Activated naive CD8-positive, alpha-beta T cell (primary cell): Measurements from ENCODE around the gene PC.

ENCODE experiments used
- H3K27ac Mint-ChIP-seq: one replicate; pipeline ENCODE4 v1.8.0; 2021; ENCODE audit warnings: mixed read lengths
- H3K27me3 Mint-ChIP-seq: one replicate; pipeline ENCODE4 v1.8.0; 2021; ENCODE audit warnings: mixed read lengths
- H3K36me3 Mint-ChIP-seq: one replicate; pipeline ENCODE4 v1.8.0; 2021; ENCODE audit warnings: mixed read lengths
- H3K4me1 Mint-ChIP-seq: one replicate; pipeline ENCODE4 v1.8.0; 2021; ENCODE audit warnings: low read depth, mixed read lengths
- H3K4me3 Mint-ChIP-seq: one replicate; pipeline ENCODE4 v1.8.0; 2021; ENCODE audit warnings: mild to moderate bottlenecking, mixed read lengths
- H3K9me3 Mint-ChIP-seq: one replicate; pipeline ENCODE4 v1.8.0; 2021; ENCODE audit warnings: low read depth, mixed read lengths

Gene PC

DNA sequence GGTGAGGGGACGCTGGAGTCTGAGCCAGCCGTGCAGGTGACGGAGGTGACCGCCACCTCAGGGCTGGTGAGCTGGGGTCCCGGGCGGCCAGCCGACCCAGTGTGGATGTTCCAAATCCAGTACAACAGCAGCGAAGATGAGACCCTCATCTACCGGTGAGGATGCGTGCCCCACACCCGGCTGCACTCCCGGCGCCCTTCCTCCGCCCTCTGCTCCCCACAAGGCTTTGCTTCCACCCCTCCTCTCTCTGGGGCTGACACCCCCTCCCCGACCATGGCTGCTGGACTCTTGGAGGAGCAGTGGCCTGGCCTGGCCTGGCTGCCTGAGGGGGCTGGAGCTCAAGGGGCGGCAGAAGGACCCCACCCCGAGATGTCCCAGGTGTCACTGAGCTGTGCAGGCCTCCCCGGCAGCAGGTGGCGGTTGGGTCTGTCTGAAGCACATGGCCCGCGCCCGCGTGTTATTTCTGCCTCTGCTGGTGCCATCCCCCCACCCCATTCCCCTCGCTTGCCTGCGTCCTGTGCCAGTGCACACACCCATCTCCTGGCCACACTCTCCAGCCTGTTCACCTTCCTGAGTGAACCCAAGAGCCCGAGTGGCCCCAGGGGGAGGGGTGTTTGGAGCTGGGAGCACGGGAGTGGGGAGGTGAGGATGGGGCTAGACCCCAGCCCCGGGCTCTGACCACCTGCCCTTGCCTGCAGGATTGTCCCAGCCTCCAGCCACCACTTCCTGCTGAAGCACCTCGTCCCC is 99.1 kb downstream of the PC start:
- Mint-ChIP-seq H3K27me3 (no peaks in the 10 kb centered on the region), H3K36me3 (no peaks in the 10 kb centered on the region), H3K27ac (no peak overlapping the region), H3K9me3 (no peaks in the 10 kb centered on the region), H3K4me3 (no peak overlapping the region), H3K4me1 (peaks cover 4% of the 10 kb centered on the region)

GRCh38 chr11:66858186-66858938 is 99.8 kb downstream of the PC start:
- H3K27ac Mint-ChIP-seq: no peak overlapping the region
- no peaks in the 10 kb centered on the region for H3K9me3 Mint-ChIP-seq
- no peaks in the 10 kb centered on the region for H3K27me3 Mint-ChIP-seq
- H3K4me3 Mint-ChIP-seq: peak overlapping the region; percentile 82
- H3K36me3 Mint-ChIP-seq: no peaks in the 10 kb centered on the region
- peaks cover 4% of the 10 kb centered on the region for H3K4me1 Mint-ChIP-seq

DNA sequence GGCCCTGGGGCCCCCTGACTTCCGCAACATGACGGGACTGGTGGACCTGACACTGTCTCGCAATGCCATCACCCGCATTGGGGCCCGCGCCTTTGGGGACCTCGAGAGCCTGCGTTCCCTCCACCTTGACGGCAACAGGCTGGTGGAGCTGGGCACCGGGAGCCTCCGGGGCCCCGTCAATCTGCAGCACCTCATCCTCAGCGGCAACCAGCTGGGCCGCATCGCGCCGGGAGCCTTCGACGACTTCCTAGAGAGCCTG is 100.3 kb downstream of the PC start:
- Mint-ChIP-seq H3K27me3 (no peaks in the 10 kb centered on the region), H3K27ac (no peak overlapping the region), H3K4me1 (peaks cover 4% of the 10 kb centered on the region), H3K36me3 (no peaks in the 10 kb centered on the region), H3K4me3 (peak overlapping the region; percentile 82), H3K9me3 (no peaks in the 10 kb centered on the region)

DNA sequence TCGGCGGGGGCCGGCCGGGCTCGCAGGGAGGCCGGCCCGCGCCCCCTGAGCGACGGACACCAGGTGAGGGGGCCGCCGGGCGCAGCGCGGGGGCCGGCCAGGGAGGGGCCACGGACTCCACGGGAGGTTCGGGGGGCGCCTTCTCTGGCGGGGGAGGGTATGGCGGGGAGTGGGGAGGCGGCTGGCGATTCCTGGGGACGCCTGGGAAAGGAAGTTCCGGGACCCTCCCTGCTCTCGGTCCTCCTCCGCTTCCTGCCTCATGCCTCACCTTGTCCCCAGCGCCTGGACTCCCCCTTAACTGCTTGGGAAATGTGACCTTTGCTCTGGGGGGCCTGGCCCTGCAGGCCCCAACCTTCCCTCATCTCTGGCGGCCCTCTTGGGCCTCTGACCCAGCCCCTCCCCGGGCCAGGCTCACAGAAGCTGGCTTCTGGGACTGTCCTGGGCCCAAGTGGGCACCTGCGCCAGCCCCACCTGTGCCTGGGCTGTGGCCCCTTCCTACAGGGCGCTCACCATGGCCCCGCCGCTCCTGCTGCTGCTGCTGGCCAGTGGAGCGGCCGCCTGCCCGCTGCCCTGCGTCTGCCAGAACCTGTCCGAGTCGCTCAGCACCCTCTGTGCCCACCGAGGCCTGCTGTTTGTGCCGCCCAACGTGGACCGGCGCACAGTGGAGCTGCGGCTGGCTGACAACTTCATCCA is 100.8 kb downstream of the PC start:
- H3K36me3 Mint-ChIP-seq: no peaks in the 10 kb centered on the region
- H3K27ac Mint-ChIP-seq: no peak overlapping the region
- peaks cover 4% of the 10 kb centered on the region for H3K4me1 Mint-ChIP-seq
- H3K27me3 Mint-ChIP-seq: no peaks in the 10 kb centered on the region
- no peaks in the 10 kb centered on the region for H3K9me3 Mint-ChIP-seq
- H3K4me3 Mint-ChIP-seq: peak overlapping the region; percentile 82

- Mint-ChIP-seq H3K4me1 (peaks cover 4% of the 10 kb centered on the region), H3K9me3 (no peaks in the 10 kb centered on the region), H3K36me3 (no peaks in the 10 kb centered on the region), H3K27me3 (no peaks in the 10 kb centered on the region), H3K27ac (peak within 1 kb of the TSS; percentile 93), H3K4me3 (peak within 1 kb of the TSS; percentile 90)
Measured at GRCh38 chr11:66856496-66857233, 101.5 kb downstream of the PC start, which contains the start of gene LRFN4. Gene LRFN4 (plus strand): TSS chr11:66857064. CDS start chr11:66857745, 681 bp downstream.

DNA sequence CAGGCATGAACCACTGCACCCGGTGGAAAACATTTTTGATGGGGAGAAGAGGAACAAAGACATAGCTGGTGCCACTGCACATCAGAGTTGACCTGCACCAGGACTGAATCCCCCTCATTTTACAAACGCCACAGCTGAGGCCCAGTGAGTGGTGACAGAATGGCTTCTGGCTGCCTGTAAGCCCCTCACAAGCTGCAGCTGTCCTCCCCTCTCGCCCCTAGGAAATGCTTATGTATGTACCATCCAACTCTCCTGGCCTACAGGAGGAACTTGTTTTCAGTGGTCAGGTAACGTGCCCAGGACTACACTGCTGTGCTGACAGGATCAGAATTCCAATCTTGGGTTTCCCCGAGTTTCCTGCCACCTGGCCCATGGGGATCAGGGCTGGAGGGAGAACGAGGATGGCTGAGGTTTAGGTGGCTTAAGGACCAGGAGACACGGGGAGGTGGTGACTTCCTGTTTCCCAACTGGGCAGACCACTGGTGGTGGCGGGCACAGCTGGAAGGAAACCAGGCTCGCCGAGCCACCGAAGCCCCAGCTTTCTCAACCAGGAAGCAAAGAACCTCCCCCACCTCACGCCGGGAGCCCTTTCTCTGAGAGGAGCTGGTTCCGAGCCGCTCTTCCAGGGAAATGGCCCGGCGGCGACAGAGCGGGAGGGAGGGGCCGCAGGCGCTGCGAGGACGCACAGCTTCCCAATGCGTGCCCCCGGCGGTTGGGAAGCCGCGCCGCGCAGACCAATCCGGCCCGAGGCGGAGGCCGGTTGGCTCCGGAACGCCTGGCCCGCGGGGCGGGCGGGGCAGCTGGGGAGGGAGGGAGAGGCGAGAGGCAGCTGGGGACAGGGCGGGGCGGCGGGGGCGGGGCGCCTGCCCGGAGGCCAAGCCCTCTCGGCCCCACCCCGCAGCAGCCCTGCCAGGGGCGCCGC is 102.3 kb downstream of the PC start:
- Mint-ChIP-seq H3K27ac (no peak overlapping the region), H3K4me1 (peaks cover 4% of the 10 kb centered on the region), H3K27me3 (no peaks in the 10 kb centered on the region), H3K4me3 (peak overlapping the region; percentile 88), H3K36me3 (no peaks in the 10 kb centered on the region), H3K9me3 (no peaks in the 10 kb centered on the region)

DNA sequence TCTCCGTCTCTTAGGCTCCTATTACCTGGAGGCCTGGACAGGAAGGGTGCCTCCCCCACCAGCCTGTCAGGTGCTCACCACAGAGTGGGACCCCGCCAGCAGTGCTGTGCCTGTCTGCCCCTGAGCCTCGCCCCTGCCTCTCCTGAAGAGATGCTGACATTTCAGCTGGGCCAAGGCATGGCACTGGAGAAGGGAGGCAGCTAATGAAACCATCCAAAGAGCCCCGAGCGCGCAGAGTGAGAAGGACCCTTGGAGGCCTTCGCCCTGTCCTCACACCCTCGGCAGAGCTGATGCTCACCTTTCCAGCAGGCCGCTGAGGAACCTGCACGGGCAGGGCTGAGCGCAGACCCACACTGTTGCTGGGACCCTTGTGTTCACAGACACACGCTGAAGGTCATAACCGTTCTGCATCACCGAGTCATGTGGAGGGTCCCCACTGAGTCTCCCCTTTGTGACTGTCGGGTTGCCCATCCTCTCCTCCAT is 103.4 kb downstream of the PC start:
- Mint-ChIP-seq H3K9me3 (no peaks in the 10 kb centered on the region), H3K27ac (no peak overlapping the region), H3K27me3 (no peaks in the 10 kb centered on the region), H3K4me1 (peaks cover 4% of the 10 kb centered on the region), H3K36me3 (no peaks in the 10 kb centered on the region), H3K4me3 (peak overlapping the region; percentile 88)

DNA sequence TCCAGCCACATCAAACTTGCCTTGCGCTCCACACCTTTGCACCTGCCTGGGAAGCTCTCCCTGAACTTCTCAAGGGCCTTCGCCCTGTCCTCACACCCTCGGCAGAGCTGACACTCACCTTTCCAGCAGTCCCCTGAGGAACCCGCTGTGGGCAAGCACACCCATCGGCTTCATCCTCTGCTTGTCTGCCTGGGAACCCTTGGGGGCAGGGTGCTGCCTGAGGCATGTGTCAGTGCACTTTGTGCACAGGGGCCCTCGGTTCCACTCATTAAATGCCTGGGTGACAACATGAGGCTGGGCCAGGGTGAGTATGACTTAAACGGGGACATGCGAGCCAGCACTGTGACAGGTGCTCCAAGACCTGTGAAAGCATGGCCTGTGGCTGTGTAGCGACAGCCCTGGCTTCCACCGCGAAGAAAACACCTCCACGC is 103.9 kb downstream of the PC start:
- no peak overlapping the region for H3K27ac Mint-ChIP-seq
- no peaks in the 10 kb centered on the region for H3K36me3 Mint-ChIP-seq
- peaks cover 4% of the 10 kb centered on the region for H3K4me1 Mint-ChIP-seq
- no peaks in the 10 kb centered on the region for H3K9me3 Mint-ChIP-seq
- H3K27me3 Mint-ChIP-seq: no peaks in the 10 kb centered on the region
- no peak overlapping the region for H3K4me3 Mint-ChIP-seq

DNA sequence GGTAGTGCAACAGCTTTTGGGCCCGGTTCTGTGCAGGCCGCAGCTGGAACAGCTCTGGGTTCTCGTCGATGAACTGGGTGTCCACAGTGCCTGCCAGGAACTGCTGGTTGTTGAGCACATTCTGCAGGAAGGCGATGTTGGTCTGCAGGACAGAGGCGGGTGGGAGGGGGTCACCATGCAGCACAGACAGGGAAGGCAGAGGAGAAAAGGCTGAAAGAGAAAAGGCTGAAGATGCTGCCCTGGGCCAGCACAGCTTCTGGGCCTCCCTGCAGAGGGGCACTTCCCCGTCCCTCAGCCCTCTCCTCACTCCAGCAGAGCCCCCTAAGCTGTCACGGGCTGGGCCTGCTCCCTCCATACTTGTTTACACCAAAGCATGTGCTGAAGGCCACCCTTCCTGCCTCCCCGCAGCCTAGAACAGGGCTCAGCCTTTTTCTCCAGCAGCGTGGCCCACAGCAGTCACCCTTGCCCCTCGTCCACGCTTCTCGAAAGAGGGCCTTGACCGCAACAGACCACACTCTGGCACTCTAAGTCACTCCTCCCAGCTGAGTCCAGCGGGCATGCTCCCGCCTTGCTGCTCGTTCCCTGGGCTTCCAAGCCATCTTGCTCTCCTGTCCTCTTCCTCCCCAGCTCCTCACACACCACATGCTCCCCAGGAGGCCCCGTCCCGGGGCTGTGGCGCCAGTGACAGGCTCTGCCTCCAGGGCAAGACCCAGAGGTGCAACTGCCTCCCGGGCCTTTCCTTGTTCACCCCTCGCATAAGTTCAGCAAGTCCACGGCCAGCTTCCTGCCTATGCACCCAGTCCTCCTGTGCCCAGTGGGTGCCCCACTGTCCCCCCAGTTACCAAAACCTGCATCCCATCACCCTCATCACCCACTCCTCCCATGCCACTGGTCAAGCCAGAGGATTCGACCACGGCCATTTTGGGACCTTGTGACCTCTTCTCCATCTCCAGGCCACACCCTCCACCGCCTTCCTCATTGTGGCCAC is 104.6 kb downstream of the PC start:
- H3K4me3 Mint-ChIP-seq: no peak overlapping the region

GRCh38 chr11:66852466-66853241 is 105.5 kb downstream of the PC start:
- no peaks in the 10 kb centered on the region for H3K36me3 Mint-ChIP-seq
- no peak overlapping the region for H3K27ac Mint-ChIP-seq
- no peaks in the 10 kb centered on the region for H3K9me3 Mint-ChIP-seq
- peaks cover 4% of the 10 kb centered on the region for H3K4me1 Mint-ChIP-seq
- H3K4me3 Mint-ChIP-seq: no peak overlapping the region
- no peaks in the 10 kb centered on the region for H3K27me3 Mint-ChIP-seq

More for the DNA sequence above, 104.6 kb downstream of the PC start:
- Mint-ChIP-seq H3K4me1 (peaks cover 4% of the 10 kb centered on the region), H3K27ac (no peak overlapping the region), H3K27me3 (no peaks in the 10 kb centered on the region), H3K36me3 (no peaks in the 10 kb centered on the region), H3K9me3 (no peaks in the 10 kb centered on the region)

DNA sequence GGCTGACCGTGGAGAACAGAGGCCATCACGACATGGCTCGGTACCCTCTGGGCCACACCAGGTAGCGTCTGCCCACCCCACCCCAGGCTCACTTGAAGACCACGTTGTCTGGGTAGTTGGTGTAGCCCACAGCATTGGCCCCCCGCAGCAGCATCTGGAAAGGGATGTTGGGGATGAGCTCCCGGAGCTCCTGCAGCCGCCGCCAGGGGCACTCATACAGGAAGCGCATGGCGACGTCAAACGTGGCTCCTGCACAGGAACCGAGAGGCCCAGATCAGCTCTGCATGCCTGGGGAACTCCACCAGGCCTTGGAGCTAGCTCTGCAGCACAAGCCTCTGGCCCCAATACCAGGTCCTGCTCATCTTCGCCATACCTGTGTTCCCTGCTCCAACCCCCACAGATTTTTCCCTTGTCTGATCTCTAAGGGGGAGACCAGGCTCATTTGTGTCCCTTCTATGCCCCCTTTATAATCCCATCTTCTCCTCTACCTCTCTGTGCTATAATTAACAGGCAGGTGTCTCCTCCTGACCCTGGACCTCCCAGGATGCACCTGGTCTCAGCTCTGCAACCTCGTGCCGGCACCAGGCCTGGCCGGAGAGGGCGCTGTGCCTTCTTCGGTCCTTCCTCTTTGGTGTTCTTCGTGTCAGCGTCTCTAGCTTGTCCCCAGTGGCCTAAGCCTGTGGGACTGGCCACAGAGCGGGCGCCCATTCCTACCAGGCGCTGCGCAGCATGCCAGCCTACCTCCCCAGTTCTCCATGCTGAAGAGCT is 106.3 kb downstream of the PC start:
- Mint-ChIP-seq H3K4me1 (peaks cover 4% of the 10 kb centered on the region), H3K27ac (no peak overlapping the region), H3K4me3 (no peak overlapping the region), H3K36me3 (no peaks in the 10 kb centered on the region), H3K9me3 (no peaks in the 10 kb centered on the region), H3K27me3 (no peaks in the 10 kb centered on the region)

DNA sequence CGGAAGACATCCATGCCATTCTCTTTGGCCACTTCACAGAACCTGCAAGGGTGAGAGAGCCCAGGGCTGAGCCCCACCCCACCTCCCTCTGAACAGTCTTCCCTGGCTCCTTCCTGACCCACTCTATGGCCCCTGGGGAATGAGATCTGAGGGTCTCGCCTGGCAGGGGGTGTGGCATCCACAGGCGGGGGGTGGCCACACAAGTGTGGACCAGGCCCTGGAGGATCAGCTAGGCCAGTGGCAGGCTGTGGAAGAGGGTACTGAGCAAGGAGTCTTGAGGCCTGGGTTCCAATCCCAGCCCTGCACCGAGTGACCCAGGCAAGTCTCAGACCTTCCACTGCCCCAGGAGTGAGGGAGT is 107.0 kb downstream of the PC start:
- H3K4me1 Mint-ChIP-seq: peaks cover 4% of the 10 kb centered on the region
- H3K27ac Mint-ChIP-seq: no peak overlapping the region
- H3K4me3 Mint-ChIP-seq: no peak overlapping the region
- H3K36me3 Mint-ChIP-seq: no peaks in the 10 kb centered on the region
- no peaks in the 10 kb centered on the region for H3K9me3 Mint-ChIP-seq
- no peaks in the 10 kb centered on the region for H3K27me3 Mint-ChIP-seq
